ENCODE measurements around the gene KLC4.
"Not testable (repeated sequence)": the region's sequence is repeated elsewhere in the genome, so short reads cannot be mapped to it uniquely, and the experiment has no call there.

Gene KLC4

DNA sequence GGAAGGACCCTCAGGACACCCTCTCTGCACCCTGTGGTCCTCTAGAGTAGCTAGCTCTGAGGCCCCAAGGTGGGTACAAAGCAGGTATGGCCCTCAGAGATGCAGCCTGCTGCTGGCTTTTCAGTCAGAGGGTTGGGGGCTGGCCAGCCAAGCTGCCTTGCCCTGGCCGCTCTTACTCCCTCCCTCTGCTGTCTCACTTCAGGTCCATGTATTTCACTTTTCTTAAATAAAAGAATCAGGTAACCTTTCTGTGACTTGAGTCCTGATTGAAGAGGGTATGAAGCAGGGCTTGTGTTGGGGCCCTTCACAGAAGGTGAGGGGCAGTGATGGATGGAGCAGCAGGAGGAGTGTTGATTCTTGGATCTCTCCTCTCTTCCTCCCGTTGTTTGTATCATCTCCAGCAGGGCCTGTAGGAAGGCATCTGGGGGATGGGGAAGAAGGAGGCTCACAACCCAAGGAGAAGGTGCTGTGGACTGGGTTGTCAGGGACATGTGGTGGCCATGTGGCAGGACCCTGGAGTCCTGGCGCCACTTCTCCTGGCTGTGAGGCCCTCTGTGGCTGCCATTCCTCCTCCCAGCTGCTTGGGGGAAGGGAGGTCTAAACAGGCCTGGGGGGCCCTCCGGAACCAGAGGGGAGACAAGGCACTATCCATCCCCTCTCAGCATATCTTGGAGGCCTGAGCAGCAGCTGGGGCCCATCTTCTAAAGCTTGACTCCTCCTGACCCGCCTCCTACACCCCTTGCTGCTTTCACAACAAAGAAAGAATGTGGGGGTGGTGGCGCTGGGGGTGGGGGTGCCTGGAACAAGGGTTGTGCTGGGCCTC lies 15.6 kb downstream of the KLC4 start:
- Histone ChIP-seq H3K9me3 (ENCODE audit: insufficient read depth, low read depth, low read length) (no peaks in the 10 kb centered on the region), H3K36me3 (ENCODE audit: insufficient read depth, low read length) (peaks cover 4% of the 10 kb centered on the region), H3K27ac (ENCODE audit: low read depth, low read length) (peak overlapping the region; percentile 92), H3K9ac (ENCODE audit: low read depth, low read length) (0 out of 2 replicates have a peak overlapping the region, but pooled peaks have one; percentile 39), H3K4me3 (ENCODE audit: low read length) (peak overlapping the region; percentile 67), H3K27me3 (ENCODE audit: insufficient read depth, low read length) (no peaks in the 10 kb centered on the region), H3K4me1 (ENCODE audit: insufficient read depth, low read length) (peaks cover 31% of the 10 kb centered on the region)
- WGBS = 53% methylated on average over 6 of the region's 6 CpGs

DNA sequence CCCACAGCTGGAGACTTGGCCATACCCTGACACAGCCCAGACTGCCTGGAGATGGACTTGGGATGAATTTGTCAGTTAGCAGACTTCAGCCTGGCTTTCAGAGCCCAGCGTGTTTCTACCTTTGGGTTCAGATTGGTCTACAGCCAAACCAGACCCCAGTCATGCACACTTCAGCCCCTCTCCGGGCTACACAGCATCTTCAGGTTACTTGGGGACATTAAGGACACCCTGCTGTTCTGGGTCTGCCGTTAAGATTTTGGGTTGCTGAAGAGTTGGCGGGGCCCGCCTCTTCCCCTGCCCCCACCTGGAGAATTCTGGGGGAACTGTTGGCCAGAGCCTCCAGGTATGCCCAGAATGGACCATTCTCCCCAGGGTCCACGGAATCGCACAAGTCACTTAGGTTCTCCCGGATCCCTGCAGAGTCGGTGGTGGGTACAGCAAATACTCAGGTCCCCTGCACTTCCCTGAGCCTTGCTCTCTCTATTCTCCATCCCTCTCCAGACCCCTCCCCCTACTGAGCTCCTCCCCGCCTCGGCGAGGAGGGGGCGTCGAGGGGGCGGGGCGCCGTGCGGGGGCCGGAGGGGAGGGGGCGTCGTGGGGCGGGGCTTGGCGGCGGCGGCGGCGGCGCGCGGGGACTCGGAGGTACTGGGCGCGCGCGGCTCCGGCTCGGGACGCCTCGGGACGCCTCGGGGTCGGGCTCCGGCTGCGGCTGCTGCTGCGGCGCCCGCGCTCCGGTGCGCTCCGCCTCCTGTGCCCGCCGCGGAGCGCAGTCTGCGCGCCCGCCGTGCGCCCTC lies 16.4 kb downstream of the KLC4 start, which contains the start of gene PTK7:
PTK7 (plus strand) TSS at position 645 of the 794 bp plus-strand sequence. CDS start 175 bp downstream, outside the sequence.
- Histone ChIP-seq H3K27ac (ENCODE audit: low read depth, low read length) (peak within 1 kb of the TSS; percentile 92), H3K9ac (ENCODE audit: low read depth, low read length) (peak within 1 kb of the TSS; percentile 95), H3K36me3 (ENCODE audit: insufficient read depth, low read length) (peaks cover 4% of the 10 kb centered on the region), H3K4me3 (ENCODE audit: low read length) (peak within 1 kb of the TSS; percentile 99), H3K27me3 (ENCODE audit: insufficient read depth, low read length) (no peaks in the 10 kb centered on the region), H3K4me1 (ENCODE audit: insufficient read depth, low read length) (peaks cover 31% of the 10 kb centered on the region), H3K9me3 (ENCODE audit: insufficient read depth, low read depth, low read length) (no peaks in the 10 kb centered on the region)
- 1% methylated on average over 53 of the region's 60 CpGs for WGBS

DNA sequence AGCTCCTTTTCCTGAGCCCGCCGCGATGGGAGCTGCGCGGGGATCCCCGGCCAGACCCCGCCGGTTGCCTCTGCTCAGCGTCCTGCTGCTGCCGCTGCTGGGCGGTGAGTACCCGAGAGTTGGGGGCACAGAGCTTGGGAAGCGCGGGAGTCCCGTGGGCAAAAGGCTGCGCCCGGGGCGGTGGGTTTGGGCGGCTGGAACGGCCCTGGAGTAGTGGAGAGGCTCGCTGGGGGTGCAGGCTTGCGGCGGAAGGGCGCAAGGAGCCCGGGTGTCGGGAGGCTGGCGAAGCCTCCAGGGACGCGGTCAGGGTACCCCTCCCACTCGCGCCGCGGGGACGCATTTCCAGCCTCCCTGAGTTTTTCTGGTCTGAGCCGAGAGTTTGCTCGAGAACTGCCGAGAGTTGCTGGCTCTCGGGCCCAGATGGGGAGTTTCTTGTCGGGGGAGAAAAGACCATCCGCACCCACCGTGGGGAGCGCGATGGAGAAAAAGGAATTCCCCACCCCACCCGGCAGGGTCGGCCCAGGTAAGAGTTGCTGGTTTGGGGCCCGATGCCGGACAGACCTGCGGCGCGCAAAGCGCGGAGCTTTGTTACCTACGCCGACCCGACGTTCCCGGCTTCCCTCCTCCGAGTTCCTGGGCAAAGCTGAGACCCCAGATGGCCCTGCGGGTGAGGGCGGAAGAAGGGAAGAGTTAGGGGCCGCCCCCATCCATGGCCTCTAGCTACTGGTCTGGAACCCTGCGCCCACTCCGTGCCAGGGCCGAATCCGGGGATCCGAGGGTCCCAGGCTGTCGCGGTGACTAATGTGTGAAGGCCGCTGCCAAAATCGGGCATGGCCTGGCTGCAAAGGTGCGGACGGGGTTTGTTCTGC lies 17.3 kb downstream of the KLC4 start:
- H3K9ac ChIP-seq (ENCODE audit: low read depth, low read length) = peak overlapping the region; percentile 95
- no peaks in the 10 kb centered on the region for H3K27me3 ChIP-seq (ENCODE audit: insufficient read depth, low read length)
- H3K36me3 ChIP-seq (ENCODE audit: insufficient read depth, low read length) = peaks cover 4% of the 10 kb centered on the region
- H3K27ac ChIP-seq (ENCODE audit: low read depth, low read length) = peak overlapping the region; percentile 85
- WGBS = under 1% methylated on average over 72 of the region's 72 CpGs
- H3K9me3 ChIP-seq (ENCODE audit: insufficient read depth, low read depth, low read length) = no peaks in the 10 kb centered on the region
- peaks cover 30% of the 10 kb centered on the region for H3K4me1 ChIP-seq (ENCODE audit: insufficient read depth, low read length)
- peak overlapping the region; percentile 99 for H3K4me3 ChIP-seq (ENCODE audit: low read length)

DNA sequence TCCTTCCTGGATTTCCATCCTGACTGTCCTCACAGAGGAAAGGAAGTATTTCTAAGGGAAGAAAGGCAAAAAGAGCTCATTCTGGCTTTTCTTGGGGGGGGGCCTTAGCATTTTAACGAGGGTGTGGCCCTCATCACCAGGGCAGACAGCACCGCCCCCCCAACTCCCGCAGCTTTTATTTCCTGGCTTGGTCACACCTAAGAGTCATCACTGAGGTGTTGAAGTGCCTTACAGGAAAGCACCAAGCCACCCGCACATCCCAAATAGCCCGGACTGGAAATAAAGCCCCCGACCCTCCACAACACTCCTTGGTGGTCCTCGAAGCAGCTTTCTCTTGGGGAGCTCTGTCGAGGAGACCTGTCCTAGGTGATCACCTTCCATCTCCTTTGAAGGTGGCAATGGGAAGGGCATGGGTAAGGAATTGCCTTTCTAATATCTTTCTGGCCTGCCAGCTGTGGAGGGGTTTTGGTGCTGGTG lies 17.9 kb downstream of the KLC4 start:
- Histone ChIP-seq H3K36me3 (ENCODE audit: insufficient read depth, low read length) (peaks cover 4% of the 10 kb centered on the region), H3K9me3 (ENCODE audit: insufficient read depth, low read depth, low read length) (no peaks in the 10 kb centered on the region), H3K27ac (ENCODE audit: low read depth, low read length) (no peak overlapping the region; the same call in 1 of the 2 replicates), H3K9ac (ENCODE audit: low read depth, low read length) (peak overlapping the region; percentile 95), H3K27me3 (ENCODE audit: insufficient read depth, low read length) (no peaks in the 10 kb centered on the region), H3K4me3 (ENCODE audit: low read length) (peak overlapping the region; percentile 99), H3K4me1 (ENCODE audit: insufficient read depth, low read length) (peaks cover 28% of the 10 kb centered on the region)
- WGBS = 8% methylated on average over 8 of the region's 8 CpGs

DNA sequence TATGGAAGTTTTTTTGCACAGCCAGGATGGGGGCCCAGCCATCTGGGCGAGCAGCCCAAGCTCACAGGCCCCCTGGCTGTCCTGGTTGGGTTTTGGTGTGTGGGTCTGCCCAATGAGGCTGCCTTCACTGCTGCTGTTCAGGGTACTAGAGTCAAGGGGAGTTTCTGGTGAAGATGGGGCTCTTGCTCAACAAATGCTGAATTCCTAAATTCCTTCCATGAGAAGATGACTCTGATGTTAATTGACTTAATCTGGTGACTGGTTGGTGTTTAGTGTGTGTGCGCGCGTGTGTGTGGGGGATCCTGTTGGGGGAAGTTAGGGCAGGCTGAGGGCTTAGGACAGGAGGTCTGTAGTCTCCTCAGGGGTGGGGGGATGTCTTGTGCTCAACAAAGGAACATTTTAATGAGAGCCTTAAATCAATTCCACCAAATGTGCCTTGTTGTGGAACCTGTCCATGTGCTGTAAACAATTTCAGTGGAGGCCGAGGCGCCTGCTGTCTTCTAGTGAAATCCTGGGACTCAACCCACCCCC lies 18.6 kb downstream of the KLC4 start:
- Histone ChIP-seq H3K27me3 (ENCODE audit: insufficient read depth, low read length) (no peaks in the 10 kb centered on the region), H3K9me3 (ENCODE audit: insufficient read depth, low read depth, low read length) (no peaks in the 10 kb centered on the region), H3K9ac (ENCODE audit: low read depth, low read length) (no peak overlapping the region), H3K4me3 (ENCODE audit: low read length) (peak overlapping the region; percentile 99), H3K4me1 (ENCODE audit: insufficient read depth, low read length) (peaks cover 30% of the 10 kb centered on the region), H3K36me3 (ENCODE audit: insufficient read depth, low read length) (no peaks in the 10 kb centered on the region; the same call in 1 of the 2 replicates), H3K27ac (ENCODE audit: low read depth, low read length) (no peak overlapping the region)
- WGBS = 58% methylated on average over 6 of the region's 6 CpGs

DNA sequence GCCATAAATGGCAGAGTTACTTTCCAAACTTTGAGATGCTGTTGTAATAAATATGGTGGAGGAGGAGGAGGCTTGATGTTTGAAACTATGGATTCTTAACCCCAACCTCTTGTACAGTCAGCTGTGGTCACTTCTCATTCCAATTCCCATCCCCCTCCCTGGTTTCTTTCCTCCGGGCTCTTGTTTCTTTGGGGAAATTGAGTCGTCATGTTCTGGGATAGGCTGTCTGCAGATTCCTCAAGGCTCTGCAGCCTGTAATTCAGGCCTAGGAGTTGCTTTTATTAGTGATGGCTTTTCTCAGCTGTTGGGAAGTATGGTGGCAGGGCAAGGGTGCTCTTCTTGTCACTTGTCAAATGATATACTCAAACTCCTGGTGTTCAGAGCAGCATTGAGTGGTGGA lies 19.3 kb downstream of the KLC4 start:
- no peaks in the 10 kb centered on the region for H3K27me3 ChIP-seq (ENCODE audit: insufficient read depth, low read length)
- peak overlapping the region; percentile 99 for H3K4me3 ChIP-seq (ENCODE audit: low read length)
- H3K27ac ChIP-seq (ENCODE audit: low read depth, low read length) = no peak overlapping the region
- H3K4me1 ChIP-seq (ENCODE audit: insufficient read depth, low read length) = peaks cover 37% of the 10 kb centered on the region
- no peak overlapping the region for H3K9ac ChIP-seq (ENCODE audit: low read depth, low read length)
- no peaks in the 10 kb centered on the region for H3K36me3 ChIP-seq (ENCODE audit: insufficient read depth, low read length)
- no peaks in the 10 kb centered on the region for H3K9me3 ChIP-seq (ENCODE audit: insufficient read depth, low read depth, low read length)
- 69% methylated on average over 2 of the region's 2 CpGs for WGBS

DNA sequence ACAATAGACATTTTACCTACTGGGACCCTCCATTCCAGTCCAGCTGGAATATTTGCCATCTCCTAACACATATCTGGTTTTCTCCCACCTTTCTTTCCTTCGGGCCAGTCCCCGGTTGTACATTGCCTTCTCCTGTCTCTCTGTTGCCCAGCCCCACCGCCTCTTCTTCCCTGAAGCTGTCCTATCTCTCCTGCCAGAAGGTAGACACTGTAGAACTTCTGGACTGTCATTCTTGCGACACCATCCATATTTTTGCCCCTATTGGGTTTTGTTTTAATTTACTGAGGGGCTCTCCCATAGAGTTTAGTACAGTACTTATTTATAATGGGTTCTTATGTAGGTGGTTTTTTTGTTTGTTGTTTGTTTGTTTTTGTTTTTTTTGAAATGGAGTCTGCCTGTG lies 21.6 kb downstream of the KLC4 start:
- no peak overlapping the region for H3K4me3 ChIP-seq (ENCODE audit: low read length)
- 94% methylated on average over 4 of the region's 4 CpGs for WGBS
- H3K9ac ChIP-seq (ENCODE audit: low read depth, low read length) = no peak overlapping the region
- no peak overlapping the region for H3K27ac ChIP-seq (ENCODE audit: low read depth, low read length)
- peaks cover 24% of the 10 kb centered on the region for H3K4me1 ChIP-seq (ENCODE audit: insufficient read depth, low read length)
- no peaks in the 10 kb centered on the region for H3K27me3 ChIP-seq (ENCODE audit: insufficient read depth, low read length)
- no peaks in the 10 kb centered on the region for H3K9me3 ChIP-seq (ENCODE audit: insufficient read depth, low read depth, low read length)
- no peaks in the 10 kb centered on the region for H3K36me3 ChIP-seq (ENCODE audit: insufficient read depth, low read length)

DNA sequence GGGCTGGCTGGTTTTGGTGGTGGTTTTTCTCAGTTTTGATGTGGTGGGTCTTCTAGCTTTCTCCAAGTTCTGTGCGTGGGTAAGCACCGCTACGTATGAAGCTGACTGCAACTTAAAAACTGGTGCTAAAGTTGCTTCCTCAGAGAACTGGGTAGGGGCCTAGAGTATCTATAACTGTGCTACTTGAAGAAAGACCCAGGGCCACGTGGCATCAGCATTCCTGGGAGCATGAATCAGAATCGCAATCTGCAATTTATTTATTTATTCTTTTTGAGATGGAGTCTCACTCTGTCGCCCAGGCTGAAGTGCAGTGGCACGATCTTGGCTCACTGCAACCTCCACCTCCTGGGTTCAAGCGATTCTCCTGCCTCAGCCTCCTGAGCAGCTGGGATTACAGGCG lies 22.5 kb downstream of the KLC4 start:
- H3K4me3 ChIP-seq (ENCODE audit: low read length); H3K27me3 ChIP-seq (ENCODE audit: insufficient read depth, low read length); H3K27ac ChIP-seq (ENCODE audit: low read depth, low read length); H3K9me3 ChIP-seq (ENCODE audit: insufficient read depth, low read depth, low read length); H3K9ac ChIP-seq (ENCODE audit: low read depth, low read length); H3K36me3 ChIP-seq (ENCODE audit: insufficient read depth, low read length): not testable (repeated sequence)
- H3K4me1 ChIP-seq (ENCODE audit: insufficient read depth, low read length) = peaks cover 24% of the 10 kb centered on the region
- WGBS = 98% methylated on average over 9 of the region's 9 CpGs

DNA sequence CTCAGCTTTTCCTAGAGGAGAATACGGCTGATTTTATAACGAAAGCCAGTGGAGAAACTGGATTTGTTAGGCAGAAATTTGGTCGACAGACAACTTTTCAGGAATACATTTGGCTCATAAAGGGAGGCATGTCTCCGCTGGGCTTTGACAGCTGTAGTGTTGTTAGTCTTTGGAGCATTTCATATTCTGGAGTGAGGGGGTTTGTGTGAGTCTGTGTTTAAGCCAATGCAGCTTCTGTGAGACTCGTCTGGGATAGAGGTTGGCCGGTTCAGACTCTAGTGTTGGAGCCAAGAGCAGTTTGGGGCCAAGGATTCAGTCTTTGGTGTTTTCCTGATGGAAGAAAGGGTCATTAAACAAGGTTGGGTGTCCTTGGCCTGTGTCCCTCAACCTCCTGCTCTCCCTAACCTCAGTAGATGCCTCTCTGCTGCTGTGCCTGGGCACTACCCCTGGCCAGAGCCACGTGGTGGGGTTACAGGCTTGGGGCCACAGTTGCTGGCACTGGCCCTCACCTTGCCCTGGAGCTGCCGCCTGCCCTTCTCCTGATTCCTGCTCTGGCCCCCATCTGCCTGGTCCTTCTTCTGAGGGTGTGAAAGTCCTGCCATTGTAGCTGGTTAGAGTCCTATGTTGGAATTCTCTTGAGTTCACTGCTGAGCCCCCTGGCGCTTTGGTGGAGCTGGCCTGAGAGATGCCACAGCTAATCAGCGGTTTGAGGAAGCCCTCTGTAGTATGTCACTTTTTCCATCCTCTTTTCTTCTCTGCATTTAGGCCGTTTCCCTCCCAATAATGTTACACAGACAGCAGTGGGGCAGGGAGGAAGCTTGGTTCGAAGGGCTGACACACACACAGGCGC lies 23.6 kb downstream of the KLC4 start:
- Histone ChIP-seq H3K9ac (ENCODE audit: low read depth, low read length) (no peak overlapping the region), H3K4me1 (ENCODE audit: insufficient read depth, low read length) (peaks cover 15% of the 10 kb centered on the region; the same call in 1 of the 2 replicates), H3K27ac (ENCODE audit: low read depth, low read length) (no peak overlapping the region), H3K27me3 (ENCODE audit: insufficient read depth, low read length) (no peaks in the 10 kb centered on the region), H3K9me3 (ENCODE audit: insufficient read depth, low read depth, low read length) (no peaks in the 10 kb centered on the region), H3K36me3 (ENCODE audit: insufficient read depth, low read length) (no peaks in the 10 kb centered on the region), H3K4me3 (ENCODE audit: low read length) (no peak overlapping the region)
- 76% methylated on average over 13 of the region's 13 CpGs for WGBS
